PC-3 (cell line): Measurements from ENCODE around the gene NDC80. TPM values are rescaled to one million over a fixed set of nuclear protein-coding genes. Genes with fewer than 3 reads are reported as not detected.

Source experiments
- ATAC-seq: fragments of 200-7000 bp; cut with Tn5 transposase; 2 replicates; pipeline ENCODE4 v1.9.1; 2020; ENCODE audit warnings: mild to moderate bottlenecking, moderate library complexity
- BruUV-seq: library from RNA; stranded (reverse); fragments of 400-500 nt; replicated peaks from 2 replicates; lab custom pipeline; 2021; lab: Mats Ljungman, UMichigan
- CTCF ChIA-PET: fragments of 300-600 bp; sonication (Branson Sonifier 250); formaldehyde crosslinking; loops from one replicate; lab custom pipeline; 2022; ENCODE audit warnings: antibody characterized with exemption; lab: Charles Lee
- POLR2A ChIA-PET: fragments of 300-600 bp; sonication (Branson Sonifier 250); formaldehyde crosslinking; loops from one replicate; lab custom pipeline; 2022; ENCODE audit warnings: antibody characterized with exemption; ENCODE audit not compliant: unreplicated experiment; lab: Charles Lee
- DNase-seq: peaks from one replicate; pipeline ENCODE4 v3.0.0-alpha.2; 2015
- H2AFZ ChIP-seq: fragments of 300-600 bp; sonication (generic); 2 replicates; pipeline ENCODE4 v1.6.0; 2016; ENCODE audit warnings: antibody characterized with exemption, low read length
- H3F3A ChIP-seq: fragments of 300-600 bp; sonication (generic); one replicate; pipeline ENCODE4 v1.6.0; 2017; ENCODE audit warnings: antibody characterized with exemption, low read length, control low read depth, mild to moderate bottlenecking; ENCODE audit not compliant: unreplicated experiment
- H3K27ac ChIP-seq: fragments of 300-600 bp; sonication (generic); 2 replicates; pipeline ENCODE4 v1.5.1; 2016; ENCODE audit warnings: mild to moderate bottlenecking, low read length
- H3K27me3 ChIP-seq: fragments of 300-600 bp; sonication (generic); 2 replicates; pipeline ENCODE4 v1.6.1; 2016; ENCODE audit warnings: low read length, mixed read lengths
- H3K36me3 ChIP-seq: fragments of 300-600 bp; sonication (generic); 2 replicates; pipeline ENCODE4 v1.6.1; 2016; ENCODE audit warnings: low read depth, mixed run types, low read length, mixed read lengths
- H3K4me1 ChIP-seq: fragments of 300-600 bp; sonication (generic); 2 replicates; pipeline ENCODE4 v1.5.1; 2016; ENCODE audit warnings: low read length; ENCODE audit not compliant: insufficient read depth
- H3K4me2 ChIP-seq: fragments of 300-600 bp; sonication (generic); 2 replicates; pipeline ENCODE4 v1.6.0; 2016; ENCODE audit warnings: low read length
- H3K4me3 ChIP-seq: fragments of 300-600 bp; sonication (generic); 2 replicates; pipeline ENCODE4 v1.5.1; 2016; ENCODE audit warnings: mild to moderate bottlenecking, low read length, mixed read lengths
- H3K79me2 ChIP-seq: fragments of 300-600 bp; sonication (generic); 2 replicates; pipeline ENCODE4 v1.6.1; 2017; ENCODE audit warnings: low read length, mixed read lengths
- H3K9ac ChIP-seq: fragments of 300-600 bp; sonication (generic); 2 replicates; pipeline ENCODE4 v1.6.0; 2016; ENCODE audit warnings: mild to moderate bottlenecking, low read length
- H3K9me2 ChIP-seq: fragments of 300-600 bp; sonication (generic); replicated peaks from 2 replicates; pipeline ENCODE4 v1.6.1; 2016; ENCODE audit warnings: mixed run types, low read length, mixed read lengths
- H3K9me3 ChIP-seq: fragments of 300-600 bp; sonication (generic); 2 replicates; pipeline ENCODE4 v1.6.1; 2016; ENCODE audit warnings: low read length, mixed read lengths
- H4K20me1 ChIP-seq: fragments of 300-600 bp; sonication (generic); 2 replicates; pipeline ENCODE4 v1.6.1; 2016; ENCODE audit warnings: low read length, mixed read lengths
- EZH2 ChIP-seq: fragments of 300-600 bp; sonication (generic); IDR thresholded peaks from one replicate; pipeline ENCODE4 v1.6.1; 2017; ENCODE audit warnings: antibody characterized with exemption, mild to moderate bottlenecking, low read length; ENCODE audit not compliant: unreplicated experiment
- EZH2phosphoT487 ChIP-seq: fragments of 300-600 bp; sonication (generic); IDR thresholded peaks from 2 replicates; pipeline ENCODE4 v1.6.1; 2018; ENCODE audit warnings: mild to moderate bottlenecking, antibody characterized with exemption, low read length, borderline replicate concordance
- intact Hi-C: fragments of 100-400 bp; cut with micrococcal nuclease; formaldehyde crosslinking; loops from 2 replicates; pipeline ENCODE4 v1.9.0; 2023
- total RNA-seq: library from RNA; depleted of rRNA; stranded (reverse); fragments of >200 nt; gene quantifications from 2 replicates; pipeline ENCODE4 v1.2.3, GENCODE V29; 2014; rRNA removed
- TF ChIP-seq, protein P1 (sequence below): fragments of 300-600 bp; sonication (generic); conservative IDR thresholded peaks from 2 replicates; pipeline ENCODE4 v1.5.1; 2017; ENCODE audit warnings: antibody characterized with exemption, low read depth, mild to moderate bottlenecking, low read length

Gene NDC80
- total RNA-seq, 1 experiment from 2014 or later, result 53.4 TPM

DNA sequence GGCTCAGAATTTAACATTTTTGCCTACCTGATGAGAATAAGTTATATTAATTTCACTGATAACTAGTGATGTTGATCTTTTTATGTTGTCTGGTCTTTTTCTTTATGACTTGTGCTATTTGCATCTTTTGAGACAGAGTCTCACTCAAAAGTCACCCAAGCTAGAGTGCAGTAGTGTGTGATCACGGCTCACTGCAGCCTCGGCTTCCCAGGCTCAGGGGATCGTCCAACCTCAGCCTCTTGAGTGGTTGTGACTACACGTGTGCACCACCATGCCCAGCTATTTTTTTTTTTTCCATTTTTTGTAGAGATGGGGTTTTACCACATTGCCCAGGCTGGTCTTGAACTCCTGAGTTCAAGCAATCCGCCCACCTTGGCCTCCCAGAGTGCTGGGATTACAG is 91.6 kb downstream of the NDC80 start:
- CTCF ChIA-PET, result no interaction called here
- Histone ChIP-seq H3K9me2 (no peaks in the 10 kb centered on the region), H3K79me2 (peaks cover 94% of the 10 kb centered on the region), H2AFZ (no peak overlapping the region), H3K9ac (no peak overlapping the region), H3K36me3 (peaks cover 19% of the 10 kb centered on the region), H4K20me1 (peaks cover 43% of the 10 kb centered on the region), H3K27me3 (no peaks in the 10 kb centered on the region), H3K27ac (no peak overlapping the region), H3F3A (peaks cover 3% of the 10 kb centered on the region), H3K4me1 (peaks cover 13% of the 10 kb centered on the region), H3K4me3 (no peak overlapping the region), H3K9me3 (no peaks in the 10 kb centered on the region), H3K4me2 (no peak overlapping the region)
- DNase-seq (no peak), ATAC-seq (no peak)
- BruUV-seq, result no TSS peak
- POLR2A ChIA-PET, result no interaction called here
- intact Hi-C loops, result no loop called here
- TF ChIP-seq EZH2phosphoT487 (no peak), EZH2 (no peak)
- TF ChIP-seq, protein P1, sequence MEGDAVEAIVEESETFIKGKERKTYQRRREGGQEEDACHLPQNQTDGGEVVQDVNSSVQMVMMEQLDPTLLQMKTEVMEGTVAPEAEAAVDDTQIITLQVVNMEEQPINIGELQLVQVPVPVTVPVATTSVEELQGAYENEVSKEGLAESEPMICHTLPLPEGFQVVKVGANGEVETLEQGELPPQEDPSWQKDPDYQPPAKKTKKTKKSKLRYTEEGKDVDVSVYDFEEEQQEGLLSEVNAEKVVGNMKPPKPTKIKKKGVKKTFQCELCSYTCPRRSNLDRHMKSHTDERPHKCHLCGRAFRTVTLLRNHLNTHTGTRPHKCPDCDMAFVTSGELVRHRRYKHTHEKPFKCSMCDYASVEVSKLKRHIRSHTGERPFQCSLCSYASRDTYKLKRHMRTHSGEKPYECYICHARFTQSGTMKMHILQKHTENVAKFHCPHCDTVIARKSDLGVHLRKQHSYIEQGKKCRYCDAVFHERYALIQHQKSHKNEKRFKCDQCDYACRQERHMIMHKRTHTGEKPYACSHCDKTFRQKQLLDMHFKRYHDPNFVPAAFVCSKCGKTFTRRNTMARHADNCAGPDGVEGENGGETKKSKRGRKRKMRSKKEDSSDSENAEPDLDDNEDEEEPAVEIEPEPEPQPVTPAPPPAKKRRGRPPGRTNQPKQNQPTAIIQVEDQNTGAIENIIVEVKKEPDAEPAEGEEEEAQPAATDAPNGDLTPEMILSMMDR, result no peak

Other genes starting within 250 kb of the NDC80 start
- 7.5 and 8.6 TPM in 2 replicates for gene METTL4, start 52 bp upstream of the NDC80 start, total RNA-seq
- gene SMCHD1, start 84.2 kb downstream of the NDC80 start, total RNA-seq, result 42.0 and 61.0 TPM in 2 replicates